ENCODE measurements around the gene FANK1.
"Not testable (repeated sequence)": the region's sequence is repeated elsewhere in the genome, so short reads cannot be mapped to it uniquely, and the experiment has no call there.

- not testable (repeated sequence) for TF ChIP-seq CTCF (conservative IDR thresholded peaks at IDR 0.05; ENCODE audit: low read length); EZH2phosphoT487 (IDR thresholded peaks at IDR 0.05; ENCODE audit: borderline replicate concordance, low read depth, low read length)
Measured at GRCh38 chr10:125889441-125889840, 6.9 kb upstream of the FANK1 start.
